IMR-90 (cell line): ENCODE measurements around the gene TEAD1. TPM values are rescaled to one million over a fixed set of nuclear protein-coding genes. Genes with fewer than 3 reads are reported as not detected.

Experiments
- ATAC-seq: fragments of 200-7000 bp; cut with Tn5 transposase; 2 replicates; pipeline ENCODE4 v1.9.1; 2020; ENCODE audit warnings: low read depth, mild to moderate bottlenecking, moderate library complexity
- BruUV-seq: library from RNA; stranded (reverse); fragments of 400-500 nt; replicated peaks from 2 replicates; lab custom pipeline; 2021; lab: Mats Ljungman, UMichigan
- CTCF ChIA-PET: fragments of 300-600 bp; formaldehyde crosslinking; extraction: SDS; loops from one replicate; lab custom pipeline; 2021; ENCODE audit warnings: antibody characterized with exemption; lab: Yijun Ruan, JAX
- POLR2A ChIA-PET: fragments of 300-600 bp; sonication (Branson Sonifier 250); formaldehyde crosslinking; loops from one replicate; lab custom pipeline; 2022; ENCODE audit warnings: antibody characterized with exemption; ENCODE audit not compliant: unreplicated experiment; lab: Charles Lee
- DNase-seq: peaks from one replicate; pipeline ENCODE4 v3.0.0; 2013
- H2AFZ ChIP-seq: replicated peaks from 2 replicates; pipeline ENCODE3; 2013; ENCODE audit warnings: low read length, mild to moderate bottlenecking; ENCODE audit not compliant: poor library complexity
- H2AK5ac ChIP-seq: 2 replicates; pipeline ENCODE4 v1.6.1; 2013; ENCODE audit warnings: low read depth, low read length, inconsistent platforms
- H2AK9ac ChIP-seq: replicated peaks from 2 replicates; pipeline ENCODE3; 2013; ENCODE audit warnings: mild to moderate bottlenecking, low read depth, low read length, moderate library complexity; ENCODE audit not compliant: poor library complexity
- H2BK120ac ChIP-seq: 2 replicates; pipeline ENCODE4 v1.6.1; 2013; ENCODE audit warnings: low read depth, low read length, inconsistent platforms
- H2BK15ac ChIP-seq: 3 replicates; pipeline ENCODE4 v1.6.1; 2013; ENCODE audit warnings: low read depth, low read length, inconsistent platforms
- H2BK20ac ChIP-seq: 2 replicates; pipeline ENCODE4 v1.6.1; 2013; ENCODE audit warnings: low read depth, mild to moderate bottlenecking, inconsistent platforms, low read length, moderate library complexity
- H2BK5ac ChIP-seq: 2 replicates; pipeline ENCODE4 v1.6.1; 2013; ENCODE audit warnings: mild to moderate bottlenecking, low read depth, low read length, inconsistent platforms; ENCODE audit not compliant: poor library complexity, severe bottlenecking
- H3K14ac ChIP-seq: replicated peaks from 2 replicates; pipeline ENCODE4 v1.6.1; 2013; ENCODE audit warnings: low read depth, low read length, inconsistent platforms
- H3K18ac ChIP-seq: 2 replicates; pipeline ENCODE4 v1.6.1; 2013; ENCODE audit warnings: low read depth, low read length, control low read depth
- H3K23ac ChIP-seq: 2 replicates; pipeline ENCODE4 v1.6.1; 2013; ENCODE audit warnings: low read depth, low read length, inconsistent platforms
- H3K27ac ChIP-seq: 2 replicates; pipeline ENCODE4 v1.5.1; 2013; ENCODE audit warnings: mild to moderate bottlenecking, control low read depth, low read length; ENCODE audit not compliant: insufficient read depth
- H3K27me3 ChIP-seq: 2 replicates; pipeline ENCODE4 v1.6.1; 2013; ENCODE audit warnings: low read length; ENCODE audit not compliant: control insufficient read depth, insufficient read depth
- H3K36me3 ChIP-seq: 2 replicates; pipeline ENCODE4 v1.6.1; 2013; ENCODE audit warnings: low read length, mixed read lengths; ENCODE audit not compliant: control insufficient read depth, insufficient read depth
- H3K4ac ChIP-seq: 2 replicates; pipeline ENCODE4 v1.6.1; 2013; ENCODE audit warnings: low read depth, low read length, inconsistent platforms
- H3K4me1 ChIP-seq: 2 replicates; pipeline ENCODE4 v1.6.1; 2013; ENCODE audit warnings: low read length, mixed read lengths; ENCODE audit not compliant: control insufficient read depth, insufficient read depth
- H3K4me2 ChIP-seq: 2 replicates; pipeline ENCODE4 v1.6.1; 2013; ENCODE audit warnings: low read depth, mild to moderate bottlenecking, control low read depth, low read length, moderate library complexity
- H3K4me3 ChIP-seq: 2 replicates; pipeline ENCODE4 v1.5.1; 2013; ENCODE audit warnings: low read depth, mild to moderate bottlenecking, control low read depth, low read length, moderate library complexity; ENCODE audit not compliant: insufficient read depth
- H3K56ac ChIP-seq: 2 replicates; pipeline ENCODE4 v1.6.1; 2013; ENCODE audit warnings: low read length, inconsistent platforms; ENCODE audit not compliant: insufficient read depth; ENCODE audit errors: extremely low read depth
- H3K79me1 ChIP-seq, 2 experiments: 2 replicates each; pipeline ENCODE4 v1.6.1; 2013; ENCODE audit warnings: low read length in 2 of 2, inconsistent platforms in 1 of 2, low read depth in 1 of 2
- H3K9ac ChIP-seq: 2 replicates; pipeline ENCODE4 v1.6.1; 2013; ENCODE audit warnings: low read depth, low read length, control low read depth
- H3K9me1 ChIP-seq: 2 replicates; pipeline ENCODE4 v1.6.1; 2013; ENCODE audit warnings: low read length, inconsistent platforms; ENCODE audit not compliant: insufficient read depth
- H3K9me3 ChIP-seq: 2 replicates; pipeline ENCODE4 v1.6.1; 2013; ENCODE audit warnings: low read length; ENCODE audit not compliant: control insufficient read depth, insufficient read depth
- H4K20me1 ChIP-seq: 2 replicates; pipeline ENCODE4 v1.6.1; 2013; ENCODE audit warnings: low read length, inconsistent platforms; ENCODE audit not compliant: insufficient read depth
- H4K5ac ChIP-seq: 2 replicates; pipeline ENCODE4 v1.6.1; 2013; ENCODE audit warnings: mild to moderate bottlenecking, low read depth, low read length, control low read depth
- H4K8ac ChIP-seq, 2 experiments: 2 replicates each; pipeline ENCODE4 v1.6.1; 2013; ENCODE audit warnings: low read depth in 2 of 2, low read length in 2 of 2, control low read depth in 1 of 2, inconsistent platforms in 1 of 2
- H4K91ac ChIP-seq: 2 replicates; pipeline ENCODE4 v1.6.1; 2013; ENCODE audit warnings: low read depth, low read length, inconsistent platforms; ENCODE audit not compliant: insufficient read depth
- CEBPB ChIP-seq: IDR thresholded peaks from 2 replicates; pipeline ENCODE4 v1.6.1; 2012; ENCODE audit warnings: low read depth, low read length, improper control_type of control experiment
- FOS ChIP-seq: fragments of 150-350 bp; IDR thresholded peaks from 2 replicates; pipeline ENCODE4 v1.6.1; 2016; ENCODE audit warnings: low read depth, low read length
- MAZ ChIP-seq: IDR thresholded peaks from 2 replicates; pipeline ENCODE4 v1.6.1; 2012; ENCODE audit warnings: low read depth, mild to moderate bottlenecking, low read length, improper control_type of control experiment, moderate library complexity, borderline replicate concordance
- RAD21 ChIP-seq: IDR thresholded peaks from 2 replicates; pipeline ENCODE4 v1.6.1; 2012; ENCODE audit warnings: low read length, improper control_type of control experiment
- RFX5 ChIP-seq: IDR thresholded peaks from 2 replicates; pipeline ENCODE4 v1.8.0; 2012; ENCODE audit warnings: low read depth, mild to moderate bottlenecking, low read length, moderate library complexity
- SMC3 ChIP-seq: fragments of 150-350 bp; IDR thresholded peaks from 2 replicates; pipeline ENCODE4 v1.6.1; 2016; ENCODE audit warnings: low read depth, mild to moderate bottlenecking, antibody characterized with exemption, low read length, moderate library complexity
- dilution Hi-C: fragments of 300-500 bp; cut with HindIII; formaldehyde crosslinking; loops from one replicate; pipeline ENCODE4 v1.14.3; 2018; ENCODE audit warnings: low sequenced_read_pairs; ENCODE audit not compliant: unreplicated experiment
- in situ Hi-C: fragments of 300-500 bp; cut with MboI; formaldehyde crosslinking; loops from 3 replicates; pipeline ENCODE4 v1.14.3; 2019; ENCODE audit warnings: low sequenced_read_pairs, inconsistent platforms, mixed read lengths
- intact Hi-C: fragments of 100-400 bp; cut with micrococcal nuclease; formaldehyde crosslinking; loops from 2 replicates; pipeline ENCODE4 v1.10.0; 2022
- polyA plus RNA-seq, 3 experiments: library from polyadenylated mRNA; depleted of rRNA; stranded (reverse); fragments of >200 nt; gene quantifications; 2 replicates each; pipeline ENCODE4 v1.2.3, GENCODE V29; 2012; ENCODE audit warnings: low replicate concordance in 1 of 3
- total RNA-seq: library from RNA; depleted of rRNA; stranded (reverse); fragments of >200 nt; gene quantifications from 2 replicates; pipeline ENCODE4 v1.2.3, GENCODE V29; 2012
- TF ChIP-seq, protein P1 (sequence below): fragments of 150-350 bp; IDR thresholded peaks from 2 replicates; pipeline ENCODE4 v1.6.1; 2017; ENCODE audit warnings: mild to moderate bottlenecking, antibody characterized with exemption, low read length, low read depth

TEAD1 gene
- total and polyA plus RNA-seq, 2 of the 4 experiments (the other 2 are of a cell fraction) = 51.8 to 69.2 TPM

DNA sequence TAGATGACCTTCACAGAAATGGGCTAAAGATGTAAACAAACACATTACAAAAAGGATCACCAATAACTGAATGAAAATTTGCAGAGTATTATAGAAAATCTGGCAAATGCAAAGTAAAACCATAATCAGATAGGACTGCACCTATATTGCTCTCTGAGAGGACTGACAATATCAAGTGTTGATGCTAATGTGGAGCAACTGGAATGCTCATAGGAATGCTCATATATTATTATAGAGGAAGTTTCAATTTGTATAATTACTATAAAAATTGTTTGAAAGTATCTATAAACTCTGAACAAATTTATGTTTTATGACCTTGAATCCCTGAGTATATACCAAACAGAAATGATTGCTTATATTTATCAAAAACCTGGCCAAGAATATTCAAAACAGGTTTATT is 18.4 kb upstream of the TEAD1 start:
- no peak overlapping the region for H3K18ac ChIP-seq
- DNase-seq (no peak), ATAC-seq (no peak)
- H2BK120ac ChIP-seq = no peak overlapping the region
- no peak overlapping the region for H2BK5ac ChIP-seq
- no peak overlapping the region for H2AFZ ChIP-seq
- H2BK15ac ChIP-seq = no peak overlapping the region
- H3K9me1 ChIP-seq = no peaks in the 10 kb centered on the region
- no peaks in the 10 kb centered on the region for H3K36me3 ChIP-seq
- H3K27me3 ChIP-seq = no peaks in the 10 kb centered on the region
- no TSS peak for BruUV-seq
- H4K20me1 ChIP-seq = no peaks in the 10 kb centered on the region
- ChIA-PET CTCF (no interaction called here), POLR2A (no interaction called here)
- H2BK20ac ChIP-seq = no peak overlapping the region
- H4K8ac ChIP-seq = no peak overlapping the region
- intact Hi-C loops = no loop called here
- no peak overlapping the region for H3K9ac ChIP-seq
- H2AK9ac ChIP-seq = no peak overlapping the region
- H3K27ac ChIP-seq = no peak overlapping the region
- H3K23ac ChIP-seq = no peak overlapping the region
- H3K56ac ChIP-seq = no peak overlapping the region
- no peaks in the 10 kb centered on the region for H3K9me3 ChIP-seq
- in situ Hi-C loops = no loop called here
- no peaks in the 10 kb centered on the region for H3K4me1 ChIP-seq
- no peak overlapping the region for H2AK5ac ChIP-seq
- dilution Hi-C loops = no loop called here
- H3K4me3 ChIP-seq = no peak overlapping the region
- H4K91ac ChIP-seq = no peak overlapping the region
- no peak overlapping the region for H3K4ac ChIP-seq
- TF ChIP-seq, protein P1, sequence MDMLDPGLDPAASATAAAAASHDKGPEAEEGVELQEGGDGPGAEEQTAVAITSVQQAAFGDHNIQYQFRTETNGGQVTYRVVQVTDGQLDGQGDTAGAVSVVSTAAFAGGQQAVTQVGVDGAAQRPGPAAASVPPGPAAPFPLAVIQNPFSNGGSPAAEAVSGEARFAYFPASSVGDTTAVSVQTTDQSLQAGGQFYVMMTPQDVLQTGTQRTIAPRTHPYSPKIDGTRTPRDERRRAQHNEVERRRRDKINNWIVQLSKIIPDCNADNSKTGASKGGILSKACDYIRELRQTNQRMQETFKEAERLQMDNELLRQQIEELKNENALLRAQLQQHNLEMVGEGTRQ = no peak
- no peak for TF ChIP-seq FOS
- TF ChIP-seq CEBPB = no peak
- TF ChIP-seq RFX5 = no peak
- TF ChIP-seq RAD21 = no peak
- no peak for TF ChIP-seq MAZ
- TF ChIP-seq SMC3 = no peak
- no peaks in the 10 kb centered on the region; a peak in 1 of 4 replicates for H3K79me1 ChIP-seq
- H3K4me2 ChIP-seq = no peak overlapping the region
- no peak overlapping the region for H4K5ac ChIP-seq
- no peak overlapping the region for H3K14ac ChIP-seq
